GM12891 (cell line): Measurements from ENCODE around the gene TNS3.
"Not testable (repeated sequence)": the region's sequence is repeated elsewhere in the genome, so short reads cannot be mapped to it uniquely, and the experiment has no call there.

ENCODE experiments used
- DNase-seq: peaks from one replicate; pipeline ENCODE4 v3.0.0; 2011; ENCODE audit warnings: low spot score; ENCODE audit not compliant: insufficient read length
- FAIRE-seq: peaks from 2 replicates; lab custom pipeline; 2011; peaks lifted over from hg19 to GRCh38; lab: Jason Lieb, UNC
- PAX5 ChIP-seq: IDR thresholded peaks from 2 replicates; pipeline ENCODE4 v1.6.1; 2011; ENCODE audit warnings: low read length, moderate library complexity, mild to moderate bottlenecking; ENCODE audit not compliant: insufficient read depth, severe bottlenecking
- POLR2A ChIP-seq: IDR thresholded peaks from 2 replicates; pipeline ENCODE4 v1.6.1; 2011; ENCODE audit warnings: low read depth, low read length, control low read depth
- POLR2AphosphoS5 ChIP-seq: IDR thresholded peaks from 2 replicates; pipeline ENCODE4 v1.6.1; 2011; ENCODE audit warnings: low read depth, low read length, control low read depth
- POU2F2 ChIP-seq: IDR thresholded peaks from 2 replicates; pipeline ENCODE4 v1.6.1; 2011; ENCODE audit warnings: low read depth, mild to moderate bottlenecking, control low read depth, low read length, moderate library complexity
- SPI1 ChIP-seq: IDR thresholded peaks from 2 replicates; pipeline ENCODE4 v1.6.1; 2011; ENCODE audit warnings: low read depth, low read length, control low read depth
- TAF1 ChIP-seq: IDR thresholded peaks from 2 replicates; pipeline ENCODE4 v1.6.1; 2011; ENCODE audit warnings: low read depth, low read length, control low read depth

TNS3 gene

DNA sequence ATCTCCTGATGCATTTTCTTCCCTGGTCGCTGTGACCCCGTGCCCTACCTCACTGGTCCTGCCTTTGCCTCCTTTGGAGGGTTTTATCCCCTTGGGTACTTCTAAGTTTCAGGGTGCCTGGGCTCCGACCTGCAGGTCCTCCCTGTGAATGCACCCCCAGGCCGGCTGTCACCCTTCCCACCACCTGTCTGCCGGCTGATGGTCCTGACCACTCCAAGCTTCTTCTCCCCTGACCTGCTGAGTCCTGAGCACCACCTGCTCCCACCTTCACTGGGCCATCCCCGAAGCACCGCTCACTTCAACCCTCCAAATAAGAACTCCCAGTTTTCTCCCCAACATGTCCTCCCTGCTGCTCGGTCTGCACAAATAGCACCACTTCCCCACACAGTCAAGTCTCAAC lies 33.4 kb downstream of the TNS3 start:
- no peak for FAIRE-seq
- DNase-seq: no peak

DNA sequence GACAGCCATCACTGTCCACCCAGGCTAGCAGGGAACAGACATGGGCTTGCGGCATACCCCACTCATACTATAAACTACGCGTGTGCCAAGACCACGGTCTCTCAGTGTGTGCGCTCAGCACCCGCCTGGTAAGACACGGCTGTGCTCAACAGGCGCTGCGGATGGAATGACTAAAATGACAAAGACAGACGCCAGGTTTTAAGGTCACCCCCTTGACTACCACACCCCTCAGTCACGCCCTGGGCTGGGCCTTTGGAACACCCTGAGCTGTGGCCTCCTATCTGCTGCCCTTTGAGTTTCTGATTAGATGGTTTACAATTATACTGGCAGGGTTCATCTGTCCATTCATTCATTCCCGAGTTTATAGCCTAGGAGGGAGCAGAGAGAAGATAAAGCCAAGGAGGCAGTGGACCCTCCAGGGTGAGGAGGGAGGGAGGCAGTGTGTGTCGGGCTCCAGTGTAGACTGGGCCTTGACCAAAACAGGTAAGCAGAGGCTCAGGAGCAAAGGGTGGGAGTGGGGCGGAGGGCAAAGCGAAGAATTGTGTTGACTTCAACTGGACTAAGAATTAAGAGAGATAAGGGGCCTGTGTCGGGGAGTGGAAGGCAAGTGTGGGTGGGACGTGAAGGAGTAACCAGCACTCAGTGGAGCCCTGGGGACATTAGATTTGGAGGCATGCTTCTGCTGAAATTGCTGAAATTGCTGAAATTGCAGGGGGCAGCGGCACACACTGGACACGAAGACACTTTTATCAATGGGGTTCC lies 35.0 kb downstream of the TNS3 start:
- TF ChIP-seq POLR2A (no peak), POU2F2 (no peak), SPI1 (no peak), POLR2AphosphoS5 (no peak), PAX5 (no peak), TAF1 (no peak)
- FAIRE-seq (no peak), DNase-seq (no peak)

More for the DNA sequence above, 33.4 kb downstream of the TNS3 start:
- no peak for TF ChIP-seq POU2F2
- TF ChIP-seq SPI1: no peak
- no peak for TF ChIP-seq POLR2A
- TF ChIP-seq POLR2AphosphoS5: no peak
- no peak for TF ChIP-seq TAF1
- no peak for TF ChIP-seq PAX5

- no peak for TF ChIP-seq SPI1
- TF ChIP-seq POLR2A: no peak
- TF ChIP-seq PAX5: no peak
- TF ChIP-seq POLR2AphosphoS5: no peak
- TF ChIP-seq POU2F2: no peak
- no peak for TF ChIP-seq TAF1
- no peak for FAIRE-seq
- no peak for DNase-seq
Measured at GRCh38 chr7:47546171-47546570, 35.7 kb downstream of the TNS3 start.

DNA sequence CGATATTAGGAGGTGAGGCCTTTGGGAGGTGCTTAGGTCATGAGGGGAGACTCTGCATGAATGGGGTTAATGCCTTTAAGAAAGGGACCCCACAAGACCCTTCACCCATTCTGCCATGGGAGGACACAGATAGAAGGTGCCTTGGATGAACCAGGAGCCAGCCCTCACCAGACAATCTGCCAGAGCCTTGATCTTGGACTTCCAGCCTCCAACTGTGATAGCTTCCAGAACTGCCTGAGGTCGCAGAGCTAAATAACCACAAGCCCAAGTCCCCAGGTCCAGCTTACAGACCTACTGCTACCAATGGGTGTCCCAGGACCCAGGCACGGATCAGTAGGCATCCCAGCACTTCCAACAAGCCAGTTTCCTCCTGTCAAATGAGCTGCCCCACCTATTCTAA lies 37.5 kb downstream of the TNS3 start:
- DNase-seq (no peak), FAIRE-seq (no peak)
- TF ChIP-seq PAX5: no peak
- no peak for TF ChIP-seq SPI1
- no peak for TF ChIP-seq POLR2AphosphoS5
- TF ChIP-seq TAF1: no peak
- no peak for TF ChIP-seq POU2F2
- no peak for TF ChIP-seq POLR2A

- no peak for DNase-seq
- FAIRE-seq: no peak
- no peak for TF ChIP-seq POLR2A
- TF ChIP-seq TAF1: no peak
- TF ChIP-seq SPI1: no peak
- TF ChIP-seq POLR2AphosphoS5: no peak
- no peak for TF ChIP-seq PAX5
Measured at GRCh38 chr7:47543714-47544113, 38.2 kb downstream of the TNS3 start.

- DNase-seq (no peak), FAIRE-seq (no peak)
- TF ChIP-seq POLR2A: no peak
- no peak for TF ChIP-seq SPI1
- no peak for TF ChIP-seq POU2F2
- TF ChIP-seq POLR2AphosphoS5: no peak
- no peak for TF ChIP-seq PAX5
- no peak for TF ChIP-seq TAF1
Measured at GRCh38 chr7:47543056-47543455, 38.9 kb downstream of the TNS3 start.

- TF ChIP-seq SPI1: no peak
- no peak for TF ChIP-seq PAX5
- TF ChIP-seq POU2F2: no peak
- TF ChIP-seq TAF1: no peak
- TF ChIP-seq POLR2A: no peak
- TF ChIP-seq POLR2AphosphoS5: no peak
- no peak for DNase-seq
- no peak for FAIRE-seq
Measured at GRCh38 chr7:47542051-47542450, 39.9 kb downstream of the TNS3 start.

- FAIRE-seq, DNase-seq: not testable (repeated sequence)
Measured at GRCh38 chr7:47541485-47541884, 40.4 kb downstream of the TNS3 start.

- DNase-seq (no peak), FAIRE-seq (no peak)
- no peak for TF ChIP-seq POLR2AphosphoS5
- TF ChIP-seq POLR2A: no peak
- TF ChIP-seq TAF1: no peak
- TF ChIP-seq PAX5: no peak
- TF ChIP-seq POU2F2: no peak
- no peak for TF ChIP-seq SPI1
Measured at GRCh38 chr7:47540387-47541350, 41.2 kb downstream of the TNS3 start.
